HG03442 (cell line): ENCODE data around the gene RPL18A.
"Not testable (repeated sequence)": the region's sequence is repeated elsewhere in the genome, so short reads cannot be mapped to it uniquely, and the experiment has no call there.

Experiments
- ATAC-seq: cut with Tn5 transposase; IDR thresholded peaks from one replicate; pipeline ENCODE4 v1.9.1; 2021; ENCODE audit warnings: mild to moderate bottlenecking, moderate library complexity; ENCODE audit not compliant: unreplicated experiment

RPL18A gene

DNA sequence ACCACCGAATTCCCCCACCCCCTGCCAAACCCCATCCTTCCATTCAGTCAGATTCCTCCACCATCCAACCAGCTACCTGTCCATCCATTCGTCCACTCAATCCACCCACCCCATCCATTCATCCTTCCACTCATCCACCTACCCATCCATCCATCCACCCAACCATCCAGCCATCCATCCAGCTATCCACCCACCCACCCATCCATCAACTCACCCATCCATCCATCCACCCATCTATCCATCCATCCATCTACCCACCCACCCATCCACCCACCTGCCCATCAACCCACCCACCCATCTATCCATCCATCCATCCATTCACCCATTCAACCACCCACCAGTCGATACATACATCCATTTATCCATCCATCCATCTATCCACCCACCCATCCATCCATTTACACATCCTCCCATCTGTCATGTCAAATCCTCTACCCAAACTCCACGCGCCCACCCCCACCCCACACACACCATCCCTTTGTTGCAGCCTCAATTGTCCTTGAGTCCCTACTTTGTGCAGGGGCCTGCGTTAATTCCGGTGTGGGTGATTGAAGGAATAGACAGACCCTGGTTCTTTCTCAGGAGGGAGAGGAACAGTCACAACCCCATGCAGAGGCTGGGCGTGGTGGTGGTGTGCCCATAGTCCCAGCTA is 6.7 kb downstream of the RPL18A start:
- no peak for ATAC-seq

DNA sequence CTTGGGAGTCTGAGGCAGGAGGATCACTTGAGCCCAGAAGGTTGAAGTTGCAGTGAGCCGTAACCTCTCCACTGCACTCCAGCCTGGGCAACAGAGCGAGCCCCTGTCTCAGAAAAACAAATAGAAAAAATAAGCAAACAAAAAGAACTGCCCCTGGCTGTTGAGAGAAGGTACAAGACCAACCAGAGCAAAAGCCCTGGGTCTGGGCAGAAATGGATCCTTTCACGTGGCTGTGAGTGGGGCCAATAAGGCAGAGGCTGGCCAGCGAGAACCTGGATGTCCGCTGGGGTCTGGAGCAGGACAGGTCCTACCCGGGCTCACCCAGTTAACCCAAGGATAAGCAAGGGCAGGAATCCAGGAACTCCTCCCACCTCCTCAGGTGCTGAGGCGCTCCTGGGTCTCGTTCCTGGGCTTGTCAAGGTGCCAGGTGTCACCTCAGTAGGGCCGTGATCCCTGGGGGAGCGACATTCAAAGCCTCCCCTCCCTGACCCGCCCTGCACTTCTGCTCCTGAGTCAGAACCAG is 7.3 kb downstream of the RPL18A start:
- no peak for ATAC-seq

DNA sequence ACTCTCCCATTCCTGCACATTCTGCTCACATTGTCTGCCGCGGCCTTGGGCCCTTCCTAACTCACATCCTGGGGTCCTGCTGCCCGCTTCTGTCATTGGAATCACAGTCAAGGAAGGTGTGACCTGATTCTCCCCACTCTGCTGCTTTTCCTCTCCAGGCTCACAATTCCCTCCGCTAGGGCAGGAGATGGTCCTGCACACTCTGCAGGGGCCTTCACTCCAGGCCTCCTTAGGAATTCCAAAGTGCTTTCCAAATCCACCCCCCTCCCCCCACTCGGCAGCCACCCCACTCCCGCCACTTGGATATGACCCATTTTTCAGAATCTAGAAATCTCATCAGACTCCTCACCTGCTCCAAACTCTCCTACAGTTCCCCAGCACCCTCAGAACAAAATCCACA is 9.0 kb downstream of the RPL18A start:
- no peak for ATAC-seq

DNA sequence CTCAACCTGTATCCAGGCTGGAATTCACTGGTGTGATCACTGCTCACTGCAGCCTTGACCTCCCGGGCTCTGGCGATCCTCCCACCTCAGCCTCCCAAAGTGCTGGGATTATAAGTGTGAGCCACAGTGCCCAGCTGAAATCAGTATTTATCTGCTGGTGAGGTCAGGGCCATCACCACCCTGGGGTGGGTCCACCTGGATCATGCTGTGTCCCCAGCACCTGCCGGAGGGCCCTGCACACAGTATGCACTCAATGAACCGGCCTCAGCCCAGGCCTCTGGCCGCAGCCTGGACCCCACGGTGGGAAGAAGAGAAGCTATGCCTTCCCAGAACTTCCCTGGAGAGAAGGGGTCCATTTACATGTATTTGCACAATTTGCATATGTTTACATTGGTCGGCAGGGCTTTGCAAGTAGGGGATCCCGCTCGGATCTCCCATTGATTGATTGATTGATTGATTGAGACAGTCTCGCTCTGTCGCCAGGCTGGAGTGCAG is 9.5 kb downstream of the RPL18A start:
- no peak for ATAC-seq

DNA sequence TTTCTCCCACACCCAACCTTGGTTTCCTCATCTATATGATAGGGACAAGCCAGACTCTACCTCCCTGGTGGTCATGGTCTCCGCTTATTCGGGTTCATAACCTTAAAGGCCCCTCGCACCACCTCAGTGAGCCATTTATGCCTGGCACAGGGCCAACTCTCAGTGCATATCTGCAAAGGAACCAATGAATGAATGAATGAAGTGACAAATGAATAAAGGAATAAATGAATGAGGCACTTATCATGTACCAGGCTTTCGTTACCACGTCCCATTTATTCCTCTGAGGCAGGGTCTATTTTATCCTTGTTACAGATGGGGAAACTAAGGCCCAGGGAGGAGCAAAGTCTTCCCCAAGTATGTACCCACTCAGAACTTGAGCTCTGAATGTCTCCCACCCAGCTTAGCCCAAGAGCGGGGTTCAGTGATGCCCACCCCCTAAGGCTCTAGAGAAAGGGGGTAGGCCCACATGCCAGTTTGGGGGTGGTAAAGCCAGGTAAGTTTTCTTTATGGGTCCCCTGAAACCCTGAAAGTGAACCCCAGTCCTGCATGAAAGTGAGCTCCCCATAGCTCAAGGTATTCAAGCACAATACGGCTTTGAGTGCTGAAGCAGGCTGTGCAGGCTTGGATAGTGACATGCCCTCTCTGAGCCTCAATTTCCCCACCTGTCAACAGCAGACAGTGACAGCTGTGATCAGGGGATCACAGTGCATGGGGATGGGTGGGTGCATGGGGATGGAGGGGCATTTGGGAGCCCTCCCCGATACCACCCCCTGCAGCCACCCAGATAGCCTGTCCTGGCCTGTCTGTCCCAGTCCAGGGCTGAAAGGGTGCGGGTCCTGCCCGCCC is 11.5 kb downstream of the RPL18A start:
- ATAC-seq = no peak

DNA sequence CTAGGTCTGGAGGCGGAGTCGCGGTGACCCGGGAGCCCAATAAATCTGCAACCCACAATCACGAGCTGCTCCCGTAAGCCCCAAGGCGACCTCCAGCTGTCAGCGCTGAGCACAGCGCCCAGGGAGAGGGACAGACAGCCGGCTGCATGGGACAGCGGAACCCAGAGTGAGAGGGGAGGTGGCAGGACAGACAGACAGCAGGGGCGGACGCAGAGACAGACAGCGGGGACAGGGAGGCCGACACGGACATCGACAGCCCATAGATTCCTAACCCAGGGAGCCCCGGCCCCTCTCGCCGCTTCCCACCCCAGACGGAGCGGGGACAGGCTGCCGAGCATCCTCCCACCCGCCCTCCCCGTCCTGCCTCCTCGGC is 12.2 kb downstream of the RPL18A start, which contains the start of gene SLC5A5:
TSS of gene SLC5A5 (plus strand) at position 68 of the 373 bp plus-strand sequence. CDS start 375 bp downstream, outside the sequence.
- no peak for ATAC-seq

DNA sequence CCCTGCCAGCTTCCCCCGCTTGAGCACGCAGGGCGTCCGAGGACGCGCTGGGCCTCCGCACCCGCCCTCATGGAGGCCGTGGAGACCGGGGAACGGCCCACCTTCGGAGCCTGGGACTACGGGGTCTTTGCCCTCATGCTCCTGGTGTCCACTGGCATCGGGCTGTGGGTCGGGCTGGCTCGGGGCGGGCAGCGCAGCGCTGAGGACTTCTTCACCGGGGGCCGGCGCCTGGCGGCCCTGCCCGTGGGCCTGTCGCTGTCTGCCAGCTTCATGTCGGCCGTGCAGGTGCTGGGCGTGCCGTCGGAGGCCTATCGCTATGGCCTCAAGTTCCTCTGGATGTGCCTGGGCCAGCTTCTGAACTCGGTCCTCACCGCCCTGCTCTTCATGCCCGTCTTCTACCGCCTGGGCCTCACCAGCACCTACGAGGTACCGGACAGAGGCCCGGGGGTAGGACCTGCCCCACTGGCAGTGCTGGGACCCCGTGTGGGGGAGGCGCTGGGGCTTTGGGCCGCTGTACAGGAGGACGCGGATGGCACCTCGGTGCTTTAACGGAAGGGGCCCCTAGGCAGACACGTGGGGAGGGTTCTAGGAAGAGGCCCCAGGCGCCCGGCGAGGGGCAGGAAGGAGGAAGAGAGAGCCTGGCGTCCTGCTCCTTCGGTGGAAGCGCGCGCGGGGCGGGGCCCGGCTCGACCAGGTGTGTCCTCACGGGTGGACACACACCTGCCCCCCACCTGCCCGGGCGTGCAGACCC is 12.7 kb downstream of the RPL18A start:
- ATAC-seq = no peak

DNA sequence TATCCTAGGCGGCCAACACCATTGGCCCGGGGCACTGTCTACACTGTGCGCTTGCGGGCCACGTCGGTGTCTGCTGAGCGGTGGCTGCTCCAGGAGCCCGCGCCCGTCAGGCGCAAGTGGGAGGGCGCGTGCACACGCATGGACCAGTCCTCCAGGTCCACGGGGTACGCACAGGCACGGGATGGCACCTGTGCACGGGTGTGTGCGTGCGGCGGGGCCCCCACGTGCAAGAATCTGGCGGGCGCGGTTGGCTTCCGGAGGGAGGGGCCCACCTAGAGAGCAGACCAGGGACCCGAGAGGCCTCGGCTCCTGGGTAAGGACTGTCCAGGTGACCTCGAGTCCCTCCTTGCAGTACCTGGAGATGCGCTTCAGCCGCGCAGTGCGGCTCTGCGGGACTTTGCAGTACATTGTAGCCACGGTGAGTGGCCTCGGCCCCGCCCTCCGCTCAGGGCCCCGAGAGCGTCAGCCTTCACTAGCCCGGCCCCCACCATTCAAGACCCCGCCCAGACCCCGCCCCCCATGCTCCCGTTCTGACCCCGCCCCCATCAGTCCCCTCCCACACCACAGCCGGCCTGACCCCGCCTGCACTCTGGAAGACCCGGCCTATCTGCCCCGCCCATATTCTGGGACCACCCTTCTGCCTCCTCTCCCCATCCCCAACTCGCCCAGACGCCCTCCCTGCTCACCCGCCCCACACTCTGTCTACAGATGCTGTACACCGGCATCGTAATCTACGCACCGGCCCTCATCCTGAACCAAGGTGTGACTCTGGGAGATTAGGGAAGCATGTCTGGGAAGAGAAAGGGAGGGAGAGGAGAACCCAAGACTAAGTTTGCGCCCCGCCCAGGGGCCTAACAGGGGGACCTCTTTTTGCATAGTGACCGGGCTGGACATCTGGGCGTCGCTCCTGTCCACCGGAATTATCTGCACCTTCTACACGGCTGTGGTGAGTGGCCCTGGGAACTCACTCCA is 14.4 kb downstream of the RPL18A start:
- no peak for ATAC-seq

DNA sequence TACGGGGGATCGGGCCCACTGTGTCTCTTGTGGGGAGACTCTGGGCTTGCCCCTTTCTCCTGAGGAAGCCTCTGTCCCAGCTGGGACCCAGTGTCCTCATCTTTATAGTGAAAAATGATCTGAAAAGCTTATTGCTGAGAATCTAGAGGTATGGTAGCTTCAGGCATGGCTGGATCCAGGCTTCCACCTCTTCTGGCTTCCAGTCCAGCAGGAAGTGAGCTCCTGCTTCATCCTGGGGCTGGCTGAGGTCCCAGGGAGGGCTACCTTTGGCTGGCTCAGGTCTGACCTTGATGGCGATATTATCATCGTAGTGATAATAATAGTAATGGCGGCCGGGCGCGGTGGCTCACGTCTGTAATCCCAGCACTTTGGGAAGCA is 15.0 kb downstream of the RPL18A start:
- no peak for ATAC-seq

DNA sequence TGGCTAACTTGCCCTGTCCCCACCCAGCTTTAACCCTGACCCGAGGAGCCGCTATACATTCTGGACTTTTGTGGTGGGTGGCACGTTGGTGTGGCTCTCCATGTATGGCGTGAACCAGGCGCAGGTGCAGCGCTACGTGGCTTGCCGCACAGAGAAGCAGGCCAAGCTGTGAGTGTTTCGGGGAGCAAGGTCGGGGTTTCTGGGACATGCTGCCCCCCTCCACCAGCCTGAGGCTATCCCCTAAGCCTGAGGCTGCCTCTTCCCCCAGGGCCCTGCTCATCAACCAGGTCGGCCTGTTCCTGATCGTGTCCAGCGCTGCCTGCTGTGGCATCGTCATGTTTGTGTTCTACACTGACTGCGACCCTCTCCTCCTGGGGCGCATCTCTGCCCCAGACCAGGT is 18.0 kb downstream of the RPL18A start:
- ATAC-seq = no peak

DNA sequence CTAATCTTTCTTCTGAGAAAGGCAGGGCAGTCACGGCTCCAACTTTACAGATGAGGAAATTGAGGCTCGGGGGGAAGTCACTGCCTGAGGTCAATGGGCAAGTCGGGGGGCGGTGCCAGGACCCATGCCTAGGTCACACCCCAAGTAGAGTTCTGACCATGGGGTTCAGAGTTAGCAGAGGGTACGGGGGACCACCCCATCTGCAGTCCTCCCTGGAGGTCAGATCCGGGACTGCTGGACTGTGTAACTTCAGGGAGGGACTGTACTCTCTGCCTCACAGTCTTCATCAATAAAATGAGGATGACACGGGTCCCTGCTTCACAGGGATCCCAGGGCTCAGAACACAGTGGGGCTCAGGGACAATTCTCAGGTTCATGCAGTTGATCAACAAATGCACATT is 19.8 kb downstream of the RPL18A start:
- no peak for ATAC-seq

DNA sequence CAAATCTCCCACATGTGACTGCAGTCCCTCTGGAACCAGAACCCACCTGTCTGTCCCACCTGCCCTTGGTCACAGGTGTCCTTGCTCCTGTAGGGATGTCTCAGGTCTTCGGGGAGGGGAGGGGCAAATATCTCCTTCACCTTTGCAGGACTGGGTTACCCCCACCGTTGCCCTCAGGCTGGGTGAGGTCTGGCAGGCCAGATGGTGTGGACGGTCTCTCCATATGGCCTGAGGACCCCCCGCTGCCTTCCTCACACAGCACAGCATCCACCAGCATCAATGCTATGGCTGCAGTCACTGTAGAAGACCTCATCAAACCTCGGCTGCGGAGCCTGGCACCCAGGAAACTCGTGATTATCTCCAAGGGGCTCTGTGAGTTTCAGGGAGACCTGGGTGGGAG is 22.0 kb downstream of the RPL18A start:
- ATAC-seq = no peak

DNA sequence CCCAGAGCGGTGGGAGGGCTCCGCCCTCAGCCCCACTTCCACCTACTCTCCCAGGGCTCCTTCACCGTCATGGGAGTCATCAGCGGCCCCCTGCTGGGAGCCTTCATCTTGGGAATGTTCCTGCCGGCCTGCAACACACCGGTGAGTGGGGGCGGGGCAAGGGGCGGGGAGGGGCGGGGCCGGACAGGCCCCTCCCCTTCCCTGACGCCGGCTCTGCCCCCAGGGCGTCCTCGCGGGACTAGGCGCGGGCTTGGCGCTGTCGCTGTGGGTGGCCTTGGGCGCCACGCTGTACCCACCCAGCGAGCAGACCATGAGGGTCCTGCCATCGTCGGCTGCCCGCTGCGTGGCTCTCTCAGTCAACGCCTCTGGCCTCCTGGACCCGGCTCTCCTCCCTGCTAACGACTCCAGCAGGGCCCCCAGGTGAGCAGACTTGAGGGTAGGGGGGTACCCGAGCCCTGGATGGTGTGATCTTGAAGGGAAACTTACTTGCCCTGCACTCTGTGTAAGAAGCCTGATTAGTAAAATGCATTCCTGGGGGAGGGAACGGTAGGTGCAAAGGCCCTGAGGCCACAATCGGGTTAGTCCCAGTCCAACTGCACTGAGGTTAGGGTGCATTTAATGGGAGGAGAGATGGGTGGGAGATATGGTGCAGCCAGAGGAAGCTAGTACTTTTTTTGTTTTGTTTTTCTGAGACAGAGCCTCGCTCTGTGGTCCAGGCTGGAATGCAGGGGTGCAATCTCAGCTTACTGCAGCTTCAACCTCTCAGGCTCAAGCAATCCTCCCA is 24.1 kb downstream of the RPL18A start:
- ATAC-seq = no peak

DNA sequence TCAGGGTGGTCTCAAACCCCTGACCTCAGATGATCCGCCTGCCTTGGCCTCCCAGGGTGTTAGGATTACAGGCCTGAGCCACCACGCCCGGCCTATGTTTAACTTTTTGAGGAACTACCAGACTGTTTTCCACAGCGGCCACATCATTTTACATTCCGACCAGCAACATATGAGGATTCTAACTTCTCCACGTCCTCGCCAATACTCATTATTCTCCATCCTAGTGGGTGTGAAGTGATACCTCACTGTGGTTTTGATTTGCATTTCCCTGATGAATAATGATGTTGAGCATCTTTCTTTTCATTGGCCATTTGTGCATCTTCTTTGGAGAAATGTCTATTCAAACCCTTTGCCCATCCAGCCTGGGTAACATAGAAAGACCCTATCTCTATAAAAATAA is 26.8 kb downstream of the RPL18A start:
- ATAC-seq = no peak

DNA sequence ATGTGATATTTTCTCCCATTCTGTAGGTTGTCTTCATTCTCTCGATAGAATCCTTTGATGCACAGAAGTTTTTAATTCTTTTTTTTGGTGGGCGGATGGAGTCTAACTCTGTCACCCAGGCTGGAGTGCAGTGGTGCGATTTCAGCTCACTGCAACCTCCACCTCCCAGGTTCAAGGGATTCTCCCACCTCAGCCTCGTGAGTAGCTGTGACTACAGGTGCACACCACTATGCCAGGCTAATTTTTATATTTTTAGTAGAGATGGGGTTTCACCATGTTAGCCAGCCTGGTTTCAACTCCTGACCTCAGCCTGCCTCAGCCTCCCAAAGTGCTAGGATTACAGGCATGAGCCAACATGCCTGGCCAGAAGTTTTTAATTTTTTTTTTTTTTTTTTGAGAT is 27.5 kb downstream of the RPL18A start:
- ATAC-seq = not testable (repeated sequence)

DNA sequence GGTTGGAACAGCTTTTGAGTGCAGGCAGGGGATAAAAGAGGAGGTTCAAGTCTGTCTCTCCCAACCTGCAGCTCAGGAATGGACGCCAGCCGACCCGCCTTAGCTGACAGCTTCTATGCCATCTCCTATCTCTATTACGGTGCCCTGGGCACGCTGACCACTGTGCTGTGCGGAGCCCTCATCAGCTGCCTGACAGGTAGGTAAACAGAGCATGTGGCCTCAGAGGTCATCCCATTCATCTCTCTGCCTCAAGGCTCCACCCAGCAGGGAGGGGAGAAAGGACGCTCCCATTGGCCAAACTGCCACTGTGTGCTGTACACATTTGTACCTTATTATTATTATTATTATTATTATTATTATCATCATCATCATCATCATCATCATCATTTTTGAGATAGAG is 28.6 kb downstream of the RPL18A start:
- ATAC-seq = no peak

DNA sequence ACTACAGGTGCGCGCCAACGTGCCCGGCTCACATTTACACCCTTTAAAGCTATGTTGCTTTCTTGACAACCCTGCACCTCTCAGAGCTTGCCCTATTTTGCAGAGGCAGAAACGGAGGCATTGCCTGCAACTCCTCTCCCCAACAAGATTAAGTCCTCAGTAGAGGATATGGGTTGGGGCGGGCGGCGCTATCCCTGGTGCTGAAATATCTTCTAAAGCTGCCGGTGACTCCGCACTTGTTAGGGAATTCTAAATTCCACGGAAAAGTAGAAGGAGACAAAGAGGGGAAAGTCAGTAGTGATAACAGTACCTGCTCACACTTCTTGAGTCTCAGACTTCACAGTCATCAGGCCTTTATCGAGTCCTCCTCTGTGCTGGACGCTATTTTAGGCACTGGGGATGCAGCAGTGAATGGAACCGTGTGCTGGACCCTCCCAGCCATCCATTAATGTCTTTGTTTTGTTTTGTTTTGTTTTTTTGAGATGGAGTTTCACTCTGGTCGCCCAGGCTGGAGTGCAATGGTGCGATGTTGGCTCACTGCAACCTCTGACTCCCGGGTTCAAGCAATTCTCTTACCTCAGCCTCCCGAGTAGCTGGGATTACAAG is 30.0 kb downstream of the RPL18A start:
- ATAC-seq = no peak

DNA sequence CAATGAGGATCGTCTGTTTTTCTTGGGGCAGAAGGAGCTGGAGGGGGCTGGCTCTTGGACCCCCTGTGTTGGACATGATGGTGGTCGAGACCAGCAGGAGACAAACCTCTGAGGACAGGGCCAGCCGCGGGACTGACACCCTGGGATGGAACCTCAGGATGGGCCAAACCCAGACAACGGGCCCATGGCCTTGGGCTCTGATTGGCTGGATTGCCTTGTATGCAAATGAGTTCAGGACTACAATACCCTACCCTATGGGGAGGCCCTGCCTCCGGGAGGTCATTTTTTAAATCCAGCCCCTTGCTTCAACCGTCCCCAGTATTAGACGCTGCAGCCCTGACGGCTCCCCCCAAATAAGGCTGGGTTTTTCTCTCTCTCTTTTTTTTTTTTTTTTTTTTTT is 34.1 kb downstream of the RPL18A start:
- ATAC-seq = no peak

DNA sequence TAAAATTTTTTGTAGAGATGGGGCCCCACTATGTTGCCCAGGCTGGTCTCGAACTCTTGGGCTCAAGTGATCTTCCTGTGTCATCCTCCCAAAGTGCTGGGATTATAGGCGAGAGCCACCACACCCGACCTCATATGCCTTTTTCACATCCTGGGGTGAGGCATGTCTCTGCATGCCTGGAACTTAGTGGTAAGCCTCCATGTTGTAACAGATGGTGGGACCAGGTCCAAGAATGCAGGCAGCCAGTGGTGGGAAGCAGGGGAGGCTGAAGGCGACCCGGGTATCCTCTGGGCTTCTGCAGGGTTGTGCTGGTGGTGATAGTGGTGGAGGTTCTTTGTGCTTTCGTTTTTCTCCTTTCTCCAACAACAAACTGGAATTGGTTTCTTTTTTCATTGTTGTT is 43.0 kb downstream of the RPL18A start:
- no peak for ATAC-seq
